Measurements from ENCODE around the gene HEMK1. TPM values are rescaled to one million over a fixed set of nuclear protein-coding genes. Genes with fewer than 3 reads are reported as not detected.
A peak's percentile ranks its signal among the peaks of the same experiment; 100 is the strongest.

Gene HEMK1
- total RNA-seq, 1 experiment from 2014 or later: 12.5 TPM

DNA sequence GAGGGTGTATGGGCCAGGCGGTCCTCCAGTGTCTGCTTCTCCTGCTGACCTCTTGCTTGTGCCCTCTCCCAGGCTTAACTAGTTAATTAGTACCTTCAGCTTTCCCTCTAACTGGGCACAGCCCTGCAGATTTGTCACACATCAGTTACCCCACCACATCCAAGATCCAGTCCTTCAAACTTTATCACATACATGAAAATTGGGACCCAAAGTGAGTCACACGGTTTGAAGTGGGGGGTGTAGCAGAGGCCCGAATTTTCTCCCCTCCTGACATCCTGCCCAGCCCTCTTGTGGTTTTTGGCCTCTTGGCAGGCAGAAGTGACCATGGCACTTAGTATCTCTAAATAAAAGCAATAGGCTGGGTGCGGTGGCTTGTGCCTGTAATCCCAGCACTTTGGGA lies 51.5 kb downstream of the HEMK1 start:
- H3K4me3 Mint-ChIP-seq: no peak overlapping the region
- peak overlapping the region in 1 of 3 experiments; percentile 18; a peak in 1 of 7 replicates for H3K27ac Mint-ChIP-seq
- Histone ChIP-seq H3K27me3 (ENCODE audit: insufficient read depth, low read length) (no peaks in the 10 kb centered on the region), H2BK120ac (ENCODE audit: low read depth, low read length, poor library complexity, severe bottlenecking) (no peak overlapping the region), H3K4me2 (ENCODE audit: insufficient read depth, insufficient read length, low read length) (no peak overlapping the region), H3K4me1 (ENCODE audit: insufficient read depth, low read length) (peaks cover 3% of the 10 kb centered on the region; the same call in 1 of the 2 replicates), H2AK5ac (ENCODE audit: insufficient read length, low read length) (no peak overlapping the region), H3K23me2 (ENCODE audit: insufficient read length, low read depth, low read length, poor library complexity, severe bottlenecking) (peaks cover 17% of the 10 kb centered on the region), H3K9ac (ENCODE audit: extremely low read depth, insufficient read length, low read length) (no peak overlapping the region), H3K18ac (ENCODE audit: insufficient read length, low read depth, low read length) (no peak overlapping the region), H2BK5ac (ENCODE audit: insufficient read length, low read length) (no peak overlapping the region), H3K27ac (ENCODE audit: insufficient read length, low read depth, low read length) (no peak overlapping the region), H3K79me1 (ENCODE audit: insufficient read depth, low read depth, low read length, poor library complexity, severe bottlenecking) (peaks cover 2% of the 10 kb centered on the region), H2AFZ (ENCODE audit: low read length) (no peak overlapping the region), H2BK12ac (ENCODE audit: insufficient read length, low read depth, low read length) (no peak overlapping the region), H3K9me3 (ENCODE audit: control insufficient read depth, low read depth, low read length) (no peaks in the 10 kb centered on the region), H2BK20ac (ENCODE audit: low read depth, low read length, poor library complexity, severe bottlenecking) (no peak overlapping the region), H3K56ac (ENCODE audit: insufficient read length, low read depth, low read length) (no peak overlapping the region), H3K4ac (ENCODE audit: low read depth, low read length) (no peak overlapping the region), H3K79me2 (ENCODE audit: insufficient read depth, low read length) (no peaks in the 10 kb centered on the region), H2BK15ac (ENCODE audit: low read depth, low read length) (no peak overlapping the region), H4K5ac (ENCODE audit: insufficient read length, low read depth, low read length) (no peak overlapping the region), H4K91ac (ENCODE audit: insufficient read length, low read depth, low read length) (no peak overlapping the region), H3K23ac (ENCODE audit: insufficient read length, low read depth, low read length) (no peak overlapping the region), H4K8ac (replicated peaks; ENCODE audit: insufficient read length, low read depth, low read length) (no peak overlapping the region), H4K20me1 (ENCODE audit: control insufficient read depth, insufficient read depth, insufficient read length) (no peaks in the 10 kb centered on the region), H3K14ac (ENCODE audit: insufficient read depth, low read length) (no peak overlapping the region), H3T11ph (ENCODE audit: low read length) (no peak overlapping the region)
- no CpG with 5 or more reads among the region's 4 CpGs for WGBS (ENCODE audit: extremely low coverage, insufficient read length, low lambda C conversion rate)
- no peak for DNase-seq
- H3K27me3 Mint-ChIP-seq (ENCODE audit: low read depth): no peaks in the 10 kb centered on the region; the same call in 1 of the 2 replicates
- no peaks in the 10 kb centered on the region for H3K9me3 Mint-ChIP-seq
- peaks cover 0 to 28% (median 23%) of the 10 kb centered on the region in 3 experiments; a peak in 6 of 7 replicates for H3K36me3 Mint-ChIP-seq (ENCODE audit: insufficient read depth in 1 of 3, low read depth in 3 of 3)
- TF ChIP-seq CTCF (conservative IDR thresholded peaks at IDR 0.05): no peak
- H3K4me1 Mint-ChIP-seq: peaks cover 41 to 47% of the 10 kb centered on the region in 2 experiments

Measured in H9 (cell line).